ENCODE data around the gene CDC37L1.

GRCh38 chr9:4725706-4726442 lies 46.5 kb downstream of the CDC37L1 start:
- TF ChIP-seq POLR2A (IDR thresholded peaks at IDR 0.05): no peak
- no peak for TF ChIP-seq CTCF (IDR thresholded peaks at IDR 0.05)
- TF ChIP-seq POLR2AphosphoS5 (IDR thresholded peaks at IDR 0.05): no peak
